DND-41 (cell line): ENCODE data around the gene DCBLD2.

Experiments used
- ATAC-seq: fragments of 200-7000 bp; cut with Tn5 transposase; 3 replicates; pipeline ENCODE4 v1.9.1; 2021; ENCODE audit warnings: low read depth; ENCODE audit not compliant: insufficient read depth
- DNase-seq: peaks from one replicate; pipeline ENCODE4 v3.0.0-alpha.2; 2020
- H2AFZ ChIP-seq: 2 replicates; pipeline ENCODE4 v1.6.0; 2012; ENCODE audit warnings: low read depth, low read length
- H3K27ac ChIP-seq: 2 replicates; pipeline ENCODE4 v1.5.1; 2012; ENCODE audit warnings: low read length, inconsistent platforms
- H3K27me3 ChIP-seq: fragments of 200-600 bp; sonication (generic); 2 replicates; pipeline ENCODE4 v1.6.0; 2012; ENCODE audit warnings: low read length, mild to moderate bottlenecking, inconsistent platforms; ENCODE audit not compliant: insufficient read depth, poor library complexity
- H3K36me3 ChIP-seq: 2 replicates; pipeline ENCODE4 v1.5.1; 2012; ENCODE audit warnings: low read length, inconsistent platforms; ENCODE audit not compliant: insufficient read depth
- H3K4me1 ChIP-seq: 2 replicates; pipeline ENCODE4 v1.5.1; 2012; ENCODE audit warnings: mild to moderate bottlenecking, low read length; ENCODE audit not compliant: insufficient read depth
- H3K4me2 ChIP-seq: 2 replicates; pipeline ENCODE4 v1.6.0; 2012; ENCODE audit warnings: mild to moderate bottlenecking, moderate library complexity, low read length, inconsistent platforms; ENCODE audit not compliant: insufficient read depth
- H3K4me3 ChIP-seq, 2 experiments: fragments of 200-600 bp in 1 of 2; shearing (Covaris generic) in 1 of 2; 2 replicates each; pipeline ENCODE4 v1.5.1; 2012 to 2016; ENCODE audit warnings: inconsistent platforms in 2 of 2, low read length in 2 of 2, mild to moderate bottlenecking in 2 of 2, low read depth in 1 of 2, moderate library complexity in 1 of 2
- H3K79me2 ChIP-seq: 2 replicates; pipeline ENCODE4 v1.6.0; 2012; ENCODE audit warnings: low read length, inconsistent platforms; ENCODE audit not compliant: insufficient read depth
- H3K9ac ChIP-seq: 2 replicates; pipeline ENCODE4 v1.6.0; 2012; ENCODE audit warnings: low read depth, mild to moderate bottlenecking, inconsistent platforms, low read length, moderate library complexity
- H3K9me3 ChIP-seq: 2 replicates; pipeline ENCODE4 v1.5.1; 2012; ENCODE audit warnings: low read length, moderate library complexity, mild to moderate bottlenecking, inconsistent platforms; ENCODE audit not compliant: insufficient read depth, severe bottlenecking
- H4K20me1 ChIP-seq: 2 replicates; pipeline ENCODE4 v1.6.0; 2012; ENCODE audit warnings: low read length; ENCODE audit not compliant: insufficient read depth
- CTCF ChIP-seq: IDR thresholded peaks from 2 replicates; pipeline ENCODE4 v1.5.1; 2012; ENCODE audit warnings: borderline replicate concordance, low read length, moderate library complexity, mild to moderate bottlenecking; ENCODE audit not compliant: poor library complexity, severe bottlenecking; ENCODE audit errors: extremely low read depth
- EZH2 ChIP-seq: IDR thresholded peaks from 3 replicates; pipeline ENCODE4 v1.6.1; 2012; ENCODE audit warnings: borderline replicate concordance, low read depth, mild to moderate bottlenecking, moderate library complexity, low read length, inconsistent platforms; ENCODE audit not compliant: severe bottlenecking

The DCBLD2 gene

GRCh38 chr3:98746882-98747281 lies 154.6 kb downstream of the DCBLD2 start:
- Histone ChIP-seq H2AFZ (no peak overlapping the region), H3K4me1 (no peaks in the 10 kb centered on the region), H3K4me3 (no peak overlapping the region), H3K79me2 (peaks cover 6% of the 10 kb centered on the region; the same call in 1 of the 2 replicates), H3K36me3 (no peaks in the 10 kb centered on the region), H4K20me1 (peaks cover 3% of the 10 kb centered on the region; the same call in 1 of the 2 replicates), H3K9me3 (no peaks in the 10 kb centered on the region), H3K4me2 (no peak overlapping the region), H3K9ac (no peak overlapping the region), H3K27me3 (no peaks in the 10 kb centered on the region), H3K27ac (no peak overlapping the region)
- no peak for TF ChIP-seq EZH2
- TF ChIP-seq CTCF, result no peak
- DNase-seq (no peak), ATAC-seq (no peak)

- no peak overlapping the region for H3K9ac ChIP-seq
These were observed 155.4 kb downstream of the DCBLD2 start for GRCh38 chr3:98746122-98746521.

More at GRCh38 chr3:98746122-98746521, 155.4 kb downstream of the DCBLD2 start:
- Histone ChIP-seq H3K36me3 (no peaks in the 10 kb centered on the region), H4K20me1 (peaks cover 3% of the 10 kb centered on the region; the same call in 1 of the 2 replicates), H3K4me3 (no peak overlapping the region), H3K4me1 (no peaks in the 10 kb centered on the region), H3K9me3 (no peaks in the 10 kb centered on the region), H2AFZ (no peak overlapping the region), H3K27ac (no peak overlapping the region), H3K4me2 (no peak overlapping the region), H3K79me2 (peaks cover 10% of the 10 kb centered on the region), H3K27me3 (no peaks in the 10 kb centered on the region)
- no peak for DNase-seq
- TF ChIP-seq EZH2, result no peak
- TF ChIP-seq CTCF, result no peak
- no peak for ATAC-seq
